Activated naive CD4-positive, alpha-beta T cell treated with anti-CD3 and anti-CD28 coated beads, Interleukin-2, amount 50 U/mL, for 72 hours (primary cell): ENCODE results near the gene NALF2. TPM values are rescaled to one million over a fixed set of nuclear protein-coding genes. Genes with fewer than 3 reads are reported as not detected.

Experiments used
- total RNA-seq, 2 donors: library from RNA; stranded (reverse); gene quantifications; one replicate each; pipeline ENCODE4 v1.2.3, GENCODE V29; 2022

Gene NALF2
- total RNA-seq, 2 donors from 2014 or later = 0.23 to 0.57 TPM

Other genes starting within 250 kb of the NALF2 start
- gene EDA, start 111.8 kb downstream of the NALF2 start, total RNA-seq = 1 to 10 TPM; 3.6 to 4.6 TPM